Hematopoietic multipotent progenitor cell treated with erythropoietin and hydrocortisone succinate and interleukin-3 and kit ligand, for 8 days (in vitro differentiated cells): ENCODE measurements around the gene ADGRL4.
"Not testable (repeated sequence)": the region's sequence is repeated elsewhere in the genome, so short reads cannot be mapped to it uniquely, and the experiment has no call there.

ENCODE experiments used
- DNase-seq: peaks from one replicate; pipeline ENCODE4 v3.0.0-alpha.2; 2015

ADGRL4 gene

DNA sequence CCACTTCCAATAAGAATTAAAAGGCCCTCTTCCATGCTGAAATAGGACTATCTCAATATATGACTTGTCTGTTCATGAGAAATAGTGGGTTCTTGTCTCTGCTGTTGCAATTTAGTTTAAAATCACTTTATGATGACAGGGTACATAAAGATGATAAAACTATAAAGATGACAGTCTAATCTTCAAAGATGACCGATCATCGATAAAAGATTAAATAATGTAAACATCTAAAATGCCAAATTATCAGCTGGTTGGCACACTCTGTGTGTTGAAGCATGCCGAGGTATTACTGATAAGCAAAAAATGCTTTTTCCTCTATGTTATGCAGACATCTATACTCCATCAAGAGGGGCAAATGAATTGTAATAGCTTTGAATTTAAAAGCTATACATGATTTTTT is 89.5 kb downstream of the ADGRL4 start:
- DNase-seq = no peak

DNA sequence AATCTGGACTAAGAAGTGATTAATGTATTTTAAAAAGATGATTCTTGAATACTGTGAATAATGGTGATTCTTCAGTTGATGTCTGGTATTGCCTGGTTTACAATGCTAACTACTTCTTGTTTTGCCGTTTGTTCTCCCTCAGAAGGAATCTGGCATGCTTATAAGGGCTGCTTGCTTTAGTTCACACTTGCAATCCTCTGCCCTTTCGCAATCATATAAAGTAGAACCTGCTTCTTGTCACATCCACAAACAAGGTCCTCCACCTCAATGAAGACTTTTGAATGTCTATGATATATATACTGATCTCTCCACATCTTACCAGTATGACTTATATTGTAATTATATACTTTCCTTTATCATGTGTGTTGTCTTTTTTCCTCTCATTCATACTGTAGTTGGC is 92.6 kb downstream of the ADGRL4 start:
- DNase-seq = no peak

GRCh38 chr1:78911956-78912880 is 94.3 kb downstream of the ADGRL4 start:
- DNase-seq = no peak

DNA sequence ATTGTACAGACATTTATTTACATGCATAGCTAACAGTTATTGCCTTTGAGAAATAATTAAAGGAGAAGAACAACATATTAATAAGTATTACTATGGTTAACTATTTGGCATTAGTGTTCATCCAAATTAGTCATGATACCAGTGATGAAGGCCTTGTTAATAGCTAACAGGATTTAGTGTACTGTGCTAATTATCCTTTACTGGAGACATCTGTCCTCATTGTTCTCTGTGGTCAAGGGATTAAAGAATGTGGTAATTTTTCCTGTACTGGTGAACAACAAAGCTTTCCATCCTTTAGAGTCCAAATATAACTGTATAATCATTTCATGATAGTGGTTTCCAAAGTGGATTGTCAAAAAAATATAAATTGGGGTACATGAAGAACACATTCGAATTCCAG is 103.9 kb downstream of the ADGRL4 start:
- DNase-seq = no peak

GRCh38 chr1:78894811-78895210 is 111.7 kb downstream of the ADGRL4 start:
- no peak for DNase-seq

DNA sequence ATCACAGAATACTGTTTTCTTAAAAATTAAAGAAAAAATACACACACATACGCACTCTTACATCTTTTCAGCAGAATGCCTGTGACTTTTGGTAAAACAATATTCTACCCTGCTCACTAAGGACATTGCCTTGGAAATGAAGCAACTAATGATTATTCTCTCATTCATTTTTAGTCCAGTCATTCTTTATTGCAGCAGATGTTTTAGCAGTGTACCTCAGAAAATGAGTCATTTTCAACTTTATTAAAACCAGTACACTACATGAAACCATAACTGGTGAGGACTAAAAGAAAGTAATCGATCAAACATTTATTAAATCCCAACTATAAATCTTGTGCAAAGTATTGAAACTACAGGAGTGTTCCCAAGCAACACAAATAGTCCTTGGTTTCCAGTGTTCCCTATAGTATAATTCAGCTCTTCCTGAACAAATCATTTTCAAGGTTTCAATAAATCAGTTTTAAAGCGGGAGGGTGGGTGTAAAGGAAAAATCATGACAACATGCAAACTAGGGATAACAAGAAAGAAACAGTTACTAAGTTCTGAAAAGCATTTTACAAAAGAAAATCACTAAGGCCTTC is 114.2 kb downstream of the ADGRL4 start:
- no peak for DNase-seq

DNA sequence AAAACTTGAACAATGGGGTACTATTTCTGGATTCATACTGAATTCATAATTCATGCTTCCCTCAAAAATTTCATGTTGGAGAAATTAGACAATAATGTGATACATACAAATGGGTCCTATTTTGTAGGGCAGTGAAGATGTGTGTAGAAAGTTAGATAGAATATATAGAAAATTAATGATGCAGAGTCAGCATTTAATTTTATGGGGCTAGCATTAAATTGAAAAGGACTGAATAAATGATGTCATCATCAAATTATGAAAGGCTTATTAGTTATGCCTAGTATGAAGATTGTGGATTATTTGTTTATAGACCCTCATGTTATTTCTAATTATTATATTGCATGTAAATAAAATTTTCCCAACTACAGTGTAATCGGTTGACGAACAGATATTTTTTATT is 119.1 kb downstream of the ADGRL4 start:
- no peak for DNase-seq

DNA sequence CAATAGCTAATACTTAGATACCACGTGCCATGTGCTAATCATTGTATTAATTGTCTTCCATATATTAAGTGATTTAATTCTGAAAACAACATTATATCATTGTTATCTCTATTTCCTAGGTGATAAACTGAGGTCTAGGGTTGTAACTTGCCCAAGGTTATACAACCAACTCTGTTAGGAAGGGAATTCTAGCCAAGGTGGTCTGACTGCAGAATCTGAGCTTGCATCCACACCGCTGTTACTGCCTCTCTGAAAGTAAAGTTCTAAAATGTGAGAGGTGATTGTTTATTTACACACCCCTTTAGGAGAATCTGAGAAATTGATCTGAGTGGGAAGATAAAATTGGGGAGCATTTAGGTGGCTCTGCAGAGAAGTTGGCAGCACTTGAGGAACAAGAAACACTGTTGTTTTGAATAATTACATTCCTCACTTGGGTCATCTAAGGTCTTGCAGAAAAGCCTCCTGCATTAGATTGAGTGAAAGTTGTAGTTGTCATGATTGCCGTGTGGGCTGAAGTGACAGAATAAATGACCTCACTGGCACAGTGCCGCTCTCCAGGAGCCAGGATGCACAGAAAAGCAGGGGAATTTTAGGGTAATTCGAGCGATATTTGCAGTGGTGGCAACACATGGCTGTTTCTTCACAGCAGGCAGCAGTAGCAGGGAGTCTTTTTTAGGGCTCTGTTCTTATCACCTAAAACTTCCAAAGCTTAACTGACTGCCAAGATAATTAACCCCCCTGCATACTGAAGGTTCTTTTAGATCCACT is 121.7 kb downstream of the ADGRL4 start:
- no peak for DNase-seq

DNA sequence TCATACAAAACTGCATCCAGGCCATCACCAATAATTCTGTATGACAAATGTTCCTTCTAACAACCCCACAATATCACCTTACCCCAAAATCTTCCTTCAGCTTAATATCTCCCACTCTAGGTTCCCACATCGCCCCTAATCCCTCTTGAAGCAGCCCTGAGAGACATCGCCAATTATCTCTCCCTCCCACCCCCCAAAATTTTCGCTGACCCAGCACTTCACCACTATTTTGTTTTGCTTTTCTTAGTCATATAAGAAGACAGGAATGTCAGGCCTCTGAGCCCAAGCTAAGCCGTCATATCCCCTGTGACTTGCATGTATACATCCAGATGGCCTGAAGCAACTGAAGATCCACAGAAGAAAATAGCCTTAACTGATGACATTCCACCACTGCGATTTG is 126.3 kb downstream of the ADGRL4 start:
- DNase-seq = no peak

- not testable (repeated sequence) for DNase-seq
These were observed 130.5 kb downstream of the ADGRL4 start for GRCh38 chr1:78875986-78876385.

DNA sequence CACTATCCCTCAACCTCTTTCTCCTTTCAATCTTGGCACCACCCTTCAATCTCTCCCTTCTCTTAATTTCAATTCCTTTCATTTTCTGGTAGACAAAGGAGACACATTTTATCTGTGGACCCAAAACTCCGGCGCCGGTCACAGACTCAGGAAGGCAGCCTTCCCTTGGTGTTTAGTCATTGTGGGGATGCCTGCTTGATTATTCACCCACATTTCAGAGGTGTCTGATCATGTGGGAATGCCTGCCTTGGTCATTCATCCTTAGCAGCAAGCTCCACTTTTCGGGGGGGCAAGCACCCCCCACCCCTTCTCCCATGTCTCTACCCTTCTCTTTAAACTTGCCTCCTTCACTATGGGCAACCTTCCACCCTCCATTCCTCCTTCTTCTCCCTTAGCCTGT is 133.7 kb downstream of the ADGRL4 start:
- not testable (repeated sequence) for DNase-seq

DNA sequence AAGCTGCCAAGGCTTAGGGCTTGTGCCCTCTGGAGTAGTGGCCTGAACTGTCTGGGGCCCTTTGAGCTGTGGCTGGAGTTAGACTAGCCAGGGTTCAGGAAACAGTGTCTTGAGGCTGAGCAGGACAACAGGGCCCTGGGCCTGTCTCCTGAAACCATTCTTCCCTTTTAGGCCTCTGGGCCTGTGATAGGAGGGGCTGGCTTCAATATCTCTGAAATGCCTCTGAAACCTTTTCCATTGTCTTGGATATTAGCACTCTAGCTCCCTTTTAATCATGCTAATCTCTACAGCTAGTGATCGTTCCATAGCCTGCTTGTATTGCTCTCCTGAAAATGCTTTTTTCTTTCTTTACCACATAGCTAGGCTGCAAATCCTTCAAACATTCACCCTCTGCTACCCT is 135.3 kb downstream of the ADGRL4 start:
- DNase-seq = no peak

- DNase-seq = no peak
These were observed 137.4 kb downstream of the ADGRL4 start for GRCh38 chr1:78869136-78869535.

DNA sequence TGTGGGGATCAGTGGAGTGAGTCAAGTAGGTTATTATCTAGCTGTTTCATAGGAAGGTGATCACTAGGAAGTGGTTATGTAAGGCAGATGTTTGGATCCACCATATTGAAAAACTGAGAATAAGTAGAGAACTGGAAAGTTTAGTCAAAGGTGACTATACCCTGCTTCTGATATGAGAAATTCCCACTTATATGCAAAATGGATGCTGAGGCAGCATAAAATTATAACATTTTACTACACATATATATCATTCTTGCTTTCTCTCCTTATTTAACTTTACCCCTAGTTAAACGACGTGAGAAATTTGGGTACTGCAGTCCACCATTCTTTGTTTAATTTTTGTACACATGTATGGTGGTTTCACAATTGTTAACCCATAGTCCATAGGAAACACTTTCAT is 142.4 kb downstream of the ADGRL4 start:
- no peak for DNase-seq

DNA sequence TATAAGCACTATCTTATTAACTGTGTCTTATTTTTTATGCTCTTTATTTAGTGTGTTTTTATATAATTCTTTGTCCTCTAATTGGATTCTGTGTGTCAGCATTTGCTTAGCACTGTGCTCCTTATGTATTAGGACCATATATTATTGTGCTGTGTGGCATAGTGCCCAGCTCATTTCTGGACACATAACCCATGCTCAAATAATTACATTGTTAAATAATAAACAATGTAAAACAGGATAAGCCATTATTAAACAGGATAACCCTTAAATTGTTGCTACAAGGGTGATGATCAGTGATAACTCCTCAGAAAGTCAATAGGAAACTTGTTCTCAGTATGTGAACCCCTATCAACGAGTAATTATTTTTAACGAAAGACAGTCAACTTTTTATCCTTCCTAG is 150.4 kb downstream of the ADGRL4 start:
- no peak for DNase-seq

DNA sequence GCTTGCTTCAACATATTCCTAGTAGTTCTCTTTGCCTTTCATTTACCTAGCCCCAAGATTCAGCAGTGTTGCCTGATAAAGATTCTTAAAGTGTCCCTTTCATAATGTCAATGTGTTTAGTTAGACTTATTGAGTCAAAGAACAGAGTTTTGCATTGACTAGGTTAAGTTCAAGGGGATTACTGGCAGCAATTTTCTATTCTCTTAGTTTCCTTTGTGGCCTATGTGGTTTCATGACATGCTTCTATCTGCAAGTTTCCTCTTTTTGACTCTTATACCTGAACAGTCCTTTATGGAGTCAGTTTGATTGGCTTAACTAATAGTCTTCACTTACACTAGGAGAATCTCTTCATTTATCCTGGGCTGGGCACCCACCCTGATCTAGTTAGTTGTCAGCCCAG is 151.3 kb downstream of the ADGRL4 start:
- DNase-seq = no peak

GRCh38 chr1:78854556-78854955 is 152.0 kb downstream of the ADGRL4 start:
- DNase-seq = no peak

GRCh38 chr1:78843546-78843945 is 163.0 kb downstream of the ADGRL4 start:
- DNase-seq = no peak

DNA sequence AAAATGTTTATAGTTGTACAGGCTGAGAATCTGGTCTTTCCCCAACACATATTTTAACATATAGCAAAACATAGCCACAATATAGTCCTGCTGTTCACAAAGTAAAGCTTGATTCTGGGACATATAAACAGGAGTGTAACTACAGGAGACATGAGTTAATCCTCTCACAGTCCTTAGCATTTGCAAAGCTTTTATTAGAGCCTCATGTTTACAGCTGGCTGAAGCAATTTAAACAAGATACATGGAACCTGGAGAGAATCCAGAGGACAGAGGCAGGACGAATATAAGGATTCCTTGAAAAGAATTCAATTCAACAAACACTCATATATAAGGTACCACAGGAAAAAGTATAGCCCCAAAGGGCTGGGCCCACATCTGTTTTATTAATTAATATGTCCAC is 163.4 kb downstream of the ADGRL4 start:
- no peak for DNase-seq

DNA sequence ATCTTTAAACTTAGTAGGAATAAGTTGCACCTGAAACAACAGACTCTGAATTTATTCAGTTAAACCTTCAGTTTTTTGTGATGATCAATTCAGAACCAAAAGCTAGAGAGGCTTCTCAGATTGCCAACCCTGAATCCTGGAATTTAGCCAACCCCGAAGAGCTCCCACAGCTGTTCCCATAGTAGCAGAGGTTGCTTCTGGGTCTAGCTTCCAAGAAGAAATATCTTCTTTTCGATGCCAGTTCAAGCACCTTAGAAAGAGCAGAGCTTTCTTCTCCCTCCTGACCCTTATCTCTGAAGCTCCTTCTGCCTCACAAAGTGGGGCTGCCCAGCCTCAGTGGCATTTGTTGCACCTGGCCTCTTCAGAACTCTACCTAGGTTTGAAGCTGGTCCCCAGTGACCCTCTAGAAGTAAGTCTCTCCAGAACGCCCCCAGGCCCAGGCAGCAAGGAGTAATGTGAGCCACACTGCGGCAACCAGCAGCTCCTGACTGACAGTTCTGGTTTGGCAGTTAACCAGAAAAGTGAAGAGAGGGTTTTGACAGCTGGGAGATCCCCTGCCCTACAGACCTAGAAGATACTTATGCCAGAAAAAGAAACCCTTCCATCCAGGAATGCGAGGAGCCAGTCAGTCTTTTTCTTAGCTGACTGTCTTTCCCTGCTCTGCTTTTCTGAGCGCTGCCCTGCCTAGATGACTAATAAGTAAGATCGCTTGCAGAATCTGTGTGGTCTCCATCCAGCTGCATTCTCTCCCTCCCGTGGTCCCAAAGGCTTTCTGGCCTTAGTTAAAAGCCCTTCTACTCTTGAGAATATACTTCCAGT is 165.9 kb downstream of the ADGRL4 start:
- no peak for DNase-seq
